Gastrocnemius medialis (tissue), 4 donors: ENCODE results near the gene LRRK1.

Source experiments
- POLR2A ChIP-seq, 2 donors: fragments of 450-650 bp; IDR thresholded peaks; one replicate each; pipeline ENCODE4 v1.6.1; 2017; ENCODE audit warnings: antibody characterized with exemption in 2 of 2, mild to moderate bottlenecking in 2 of 2, moderate library complexity in 2 of 2
- TF ChIP-seq, protein P1 (sequence below), 5 experiments: fragments of 450-650 bp in 3 of 5; fragments of 200-600 bp in 2 of 5; sonication (generic) in 2 of 5; IDR thresholded peaks in 4 of 5; conservative IDR thresholded peaks in 1 of 5; 1 replicate in 4 of 5; 2 replicates in 1 of 5; pipeline ENCODE4 v1.5.1; 2016 to 2019; ENCODE audit warnings: antibody characterized with exemption in 5 of 5, mild to moderate bottlenecking in 3 of 5, moderate library complexity in 3 of 5

DNA sequence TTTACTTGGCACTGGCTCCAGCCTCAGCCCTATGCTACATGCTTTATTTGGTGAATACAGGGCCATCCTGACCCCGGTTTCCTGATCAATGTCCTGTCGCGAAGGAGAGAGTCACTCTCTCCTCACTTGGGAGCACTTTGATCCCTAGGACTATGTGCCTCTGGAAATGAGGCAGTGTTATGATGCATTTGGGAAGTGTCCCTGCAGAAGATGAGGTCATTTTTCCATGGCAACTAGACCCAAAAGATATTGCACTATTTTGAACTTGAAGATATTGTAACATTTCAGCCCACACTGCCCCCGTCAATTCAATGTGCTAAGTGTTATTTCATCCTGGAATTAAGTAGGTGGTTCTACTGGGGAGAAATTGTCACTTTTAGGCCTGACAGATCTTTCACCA is 68.0 kb downstream of the LRRK1 start:
- TF ChIP-seq, protein P1, sequence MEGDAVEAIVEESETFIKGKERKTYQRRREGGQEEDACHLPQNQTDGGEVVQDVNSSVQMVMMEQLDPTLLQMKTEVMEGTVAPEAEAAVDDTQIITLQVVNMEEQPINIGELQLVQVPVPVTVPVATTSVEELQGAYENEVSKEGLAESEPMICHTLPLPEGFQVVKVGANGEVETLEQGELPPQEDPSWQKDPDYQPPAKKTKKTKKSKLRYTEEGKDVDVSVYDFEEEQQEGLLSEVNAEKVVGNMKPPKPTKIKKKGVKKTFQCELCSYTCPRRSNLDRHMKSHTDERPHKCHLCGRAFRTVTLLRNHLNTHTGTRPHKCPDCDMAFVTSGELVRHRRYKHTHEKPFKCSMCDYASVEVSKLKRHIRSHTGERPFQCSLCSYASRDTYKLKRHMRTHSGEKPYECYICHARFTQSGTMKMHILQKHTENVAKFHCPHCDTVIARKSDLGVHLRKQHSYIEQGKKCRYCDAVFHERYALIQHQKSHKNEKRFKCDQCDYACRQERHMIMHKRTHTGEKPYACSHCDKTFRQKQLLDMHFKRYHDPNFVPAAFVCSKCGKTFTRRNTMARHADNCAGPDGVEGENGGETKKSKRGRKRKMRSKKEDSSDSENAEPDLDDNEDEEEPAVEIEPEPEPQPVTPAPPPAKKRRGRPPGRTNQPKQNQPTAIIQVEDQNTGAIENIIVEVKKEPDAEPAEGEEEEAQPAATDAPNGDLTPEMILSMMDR (IDR thresholded peaks at IDR 0.05 in 4 of 5, conservative IDR thresholded peaks at IDR 0.05 in 1 of 5) = no peak
- no peak for TF ChIP-seq POLR2A (IDR thresholded peaks at IDR 0.05)
